Breast epithelium (tissue), 3 donors: ENCODE measurements around the gene DCST2.

Experiments used
- CTCF ChIP-seq, 3 donors: fragments of 450-650 bp; IDR thresholded peaks; one replicate each; pipeline ENCODE4 v1.5.1; 2016 to 2017; ENCODE audit warnings: antibody characterized with exemption in 3 of 3, mild to moderate bottlenecking in 3 of 3, moderate library complexity in 3 of 3
- POLR2A ChIP-seq: fragments of 450-650 bp; IDR thresholded peaks from one replicate; pipeline ENCODE4 v1.6.1; 2016; ENCODE audit warnings: antibody characterized with exemption, mild to moderate bottlenecking, moderate library complexity
- POLR2AphosphoS5 ChIP-seq, 3 donors: sonication (generic); formaldehyde crosslinking; IDR thresholded peaks; one replicate each; pipeline ENCODE4 v1.6.1; 2017; ENCODE audit warnings: antibody characterized with exemption in 3 of 3

GRCh38 chr1:155071701-155072100 lies 38.1 kb upstream of the DCST2 start:
- TF ChIP-seq CTCF (IDR thresholded peaks at IDR 0.05) (no peak), POLR2A (no peak), POLR2AphosphoS5 (IDR thresholded peaks at IDR 0.05) (no peak)
